Measurements from ENCODE around the gene CCR3. TPM values are rescaled to one million over a fixed set of nuclear protein-coding genes. Genes with fewer than 3 reads are reported as not detected.

CCR3 gene
- total RNA-seq, 1 donor, result not detected

- H3K4me3 ChIP-seq (ENCODE audit: low read depth, low read length), result no peak overlapping the region
- TF ChIP-seq CTCF (IDR thresholded peaks at IDR 0.05; ENCODE audit: insufficient read depth, low read depth, low read length), result no peak
- DNase-seq (ENCODE audit: low read depth), result no peak
These were observed 1.3 kb downstream of the CCR3 start for GRCh38 chr3:46243560-46243959.

- TF ChIP-seq CTCF (IDR thresholded peaks at IDR 0.05; ENCODE audit: insufficient read depth, low read depth, low read length), result no peak
- no peak overlapping the region for H3K4me3 ChIP-seq (ENCODE audit: low read depth, low read length)
- no peak for DNase-seq (ENCODE audit: low read depth)
These were observed 2.9 kb downstream of the CCR3 start for GRCh38 chr3:46245146-46245545.

- no peak for TF ChIP-seq CTCF (IDR thresholded peaks at IDR 0.05; ENCODE audit: insufficient read depth, low read depth, low read length)
- DNase-seq (ENCODE audit: low read depth), result no peak
- H3K4me3 ChIP-seq (ENCODE audit: low read depth, low read length), result no peak overlapping the region
These were observed 10.7 kb downstream of the CCR3 start for GRCh38 chr3:46252980-46253379.

GRCh38 chr3:46258525-46258924, 16.3 kb downstream of the CCR3 start:
- H3K4me3 ChIP-seq (ENCODE audit: low read depth, low read length), result no peak overlapping the region
- no peak for DNase-seq (ENCODE audit: low read depth)
- TF ChIP-seq CTCF (IDR thresholded peaks at IDR 0.05; ENCODE audit: insufficient read depth, low read depth, low read length), result no peak

GRCh38 chr3:46261926-46262594, 19.8 kb downstream of the CCR3 start:
- peak; percentile 17 for DNase-seq (ENCODE audit: low read depth)
- no peak for TF ChIP-seq CTCF (IDR thresholded peaks at IDR 0.05; ENCODE audit: insufficient read depth, low read depth, low read length)
- H3K4me3 ChIP-seq (ENCODE audit: low read depth, low read length), result peak overlapping the region; percentile 9

GRCh38 chr3:46264002-46264401, 21.7 kb downstream of the CCR3 start:
- TF ChIP-seq CTCF (IDR thresholded peaks at IDR 0.05; ENCODE audit: insufficient read depth, low read depth, low read length), result no peak
- no peak overlapping the region for H3K4me3 ChIP-seq (ENCODE audit: low read depth, low read length)
- no peak for DNase-seq (ENCODE audit: low read depth)

GRCh38 chr3:46266598-46266997, 24.3 kb downstream of the CCR3 start:
- H3K4me3 ChIP-seq (ENCODE audit: low read depth, low read length), result no peak overlapping the region
- DNase-seq (ENCODE audit: low read depth), result no peak
- TF ChIP-seq CTCF (IDR thresholded peaks at IDR 0.05; ENCODE audit: insufficient read depth, low read depth, low read length), result no peak

All from fibroblast of villous mesenchyme (primary cell).